Measurements from ENCODE around the gene GPX6.

GRCh38 chr6:28491984-28492317, 23.6 kb downstream of the GPX6 start:
- no peak for TF ChIP-seq EZH2 (IDR thresholded peaks at IDR 0.05)
- TF ChIP-seq POLR2AphosphoS5 (IDR thresholded peaks at IDR 0.05; ENCODE audit: borderline replicate concordance, low read depth, low read length), result no peak

Measured in SK-N-MC (cell line).